ENCODE data around the gene SYCP1.
"Not testable (repeated sequence)": the region's sequence is repeated elsewhere in the genome, so short reads cannot be mapped to it uniquely, and the experiment has no call there.

Gene SYCP1

GRCh38 chr1:114854693-114855320, at the start of gene SYCP1:
SYCP1 (plus strand) TSS chr1:114854863; CDS start chr1:114855465, 602 bp downstream.
- DNase-seq: no peak

- DNase-seq: no peak
Observed at GRCh38 chr1:114819869-114820268, 34.8 kb upstream of the SYCP1 start.

- DNase-seq: no peak
Observed at GRCh38 chr1:114820392-114820791, 34.3 kb upstream of the SYCP1 start.

GRCh38 chr1:114821978-114822377, 32.7 kb upstream of the SYCP1 start:
- DNase-seq: no peak

- no peak for DNase-seq
Observed at GRCh38 chr1:114828251-114828650, 26.4 kb upstream of the SYCP1 start.

GRCh38 chr1:114830075-114830474, 24.6 kb upstream of the SYCP1 start:
- not testable (repeated sequence) for DNase-seq

GRCh38 chr1:114831276-114831994, 23.2 kb upstream of the SYCP1 start:
- DNase-seq: no peak

- DNase-seq: no peak
Observed at GRCh38 chr1:114832057-114832456, 22.6 kb upstream of the SYCP1 start.

GRCh38 chr1:114833421-114833820, 21.2 kb upstream of the SYCP1 start:
- no peak for DNase-seq

- no peak for DNase-seq
Observed at GRCh38 chr1:114844270-114844669, 10.4 kb upstream of the SYCP1 start.

- no peak for DNase-seq
Observed at GRCh38 chr1:114853584-114853983, 1.1 kb upstream of the SYCP1 start.

- no peak for DNase-seq
Observed at GRCh38 chr1:114861384-114861783, 6.7 kb downstream of the SYCP1 start.

GRCh38 chr1:114892194-114892918, 37.7 kb downstream of the SYCP1 start:
- DNase-seq: no peak

GRCh38 chr1:114896795-114897194, 42.1 kb downstream of the SYCP1 start:
- DNase-seq: no peak

GRCh38 chr1:114901814-114902213, 47.2 kb downstream of the SYCP1 start:
- DNase-seq: no peak

- DNase-seq: no peak
Observed at GRCh38 chr1:114902343-114902742, 47.7 kb downstream of the SYCP1 start.

- no peak for DNase-seq
Observed at GRCh38 chr1:114903480-114903879, 48.8 kb downstream of the SYCP1 start.

GRCh38 chr1:114915720-114916119, 61.1 kb downstream of the SYCP1 start:
- not testable (repeated sequence) for DNase-seq

- DNase-seq: no peak
Observed at GRCh38 chr1:114926607-114927006, 71.9 kb downstream of the SYCP1 start.

GRCh38 chr1:114927401-114927800, 72.7 kb downstream of the SYCP1 start:
- DNase-seq: no peak

- no peak for DNase-seq
Observed at GRCh38 chr1:114956570-114956969, 101.9 kb downstream of the SYCP1 start.

GRCh38 chr1:114959423-114959822, 104.8 kb downstream of the SYCP1 start:
- no peak for DNase-seq

- DNase-seq: no peak
Observed at GRCh38 chr1:114976891-114977290, 122.2 kb downstream of the SYCP1 start.
